NCI-H2196 (cell line): ENCODE data around the gene HTR1A.
A peak's percentile ranks its signal among the peaks of the same experiment; 100 is the strongest.

Experiments
- DNase-seq: peaks from one replicate; lab custom pipeline; 2025; ENCODE audit not compliant: unreplicated experiment; lab: John Stamatoyannopoulos, UW

Gene HTR1A

DNA sequence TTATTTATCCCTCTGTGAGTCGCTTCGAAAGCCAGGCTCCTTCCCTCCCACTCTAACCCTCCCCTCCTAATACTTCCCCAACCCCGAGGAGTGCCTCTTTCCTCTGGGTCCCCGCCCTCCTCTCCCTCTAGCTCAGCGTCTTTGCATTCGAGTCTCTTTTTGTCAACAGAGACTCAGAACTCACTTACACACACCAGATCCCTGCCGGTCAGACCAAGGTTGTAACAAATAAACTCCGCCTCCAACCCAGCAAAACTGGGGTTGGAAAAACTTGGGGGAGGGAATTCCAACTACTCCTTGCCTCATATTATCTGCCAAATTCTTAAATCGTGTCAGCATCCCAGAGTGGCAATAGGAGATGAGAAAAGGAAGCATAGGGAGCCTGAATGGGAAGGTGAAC, at the start of gene HTR1A:
Gene HTR1A, minus strand, starts transcription at position 167 of the 400 bp plus-strand sequence. CDS start 726 bp downstream, outside the sequence.
- DNase-seq: no peak

DNA sequence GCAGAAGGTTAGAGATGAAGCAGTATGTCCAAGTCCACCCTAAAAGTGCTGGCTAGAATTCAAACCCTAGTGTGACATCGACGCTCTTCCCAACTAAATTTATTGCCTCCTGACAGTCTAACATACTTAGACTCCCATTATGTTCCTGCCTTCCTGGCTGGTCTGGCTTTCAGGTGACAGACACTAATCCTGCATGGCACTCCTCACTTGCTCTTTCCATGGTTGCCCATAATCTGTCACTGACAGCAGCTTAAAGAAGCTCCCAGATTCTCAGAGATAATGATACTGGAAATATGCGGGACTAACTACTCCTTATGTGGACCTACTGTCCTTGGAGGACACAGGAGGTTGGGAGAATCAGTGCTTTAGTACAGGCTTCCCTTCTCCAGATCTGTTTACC, 41.7 kb upstream of the HTR1A start:
- no peak for DNase-seq

DNA sequence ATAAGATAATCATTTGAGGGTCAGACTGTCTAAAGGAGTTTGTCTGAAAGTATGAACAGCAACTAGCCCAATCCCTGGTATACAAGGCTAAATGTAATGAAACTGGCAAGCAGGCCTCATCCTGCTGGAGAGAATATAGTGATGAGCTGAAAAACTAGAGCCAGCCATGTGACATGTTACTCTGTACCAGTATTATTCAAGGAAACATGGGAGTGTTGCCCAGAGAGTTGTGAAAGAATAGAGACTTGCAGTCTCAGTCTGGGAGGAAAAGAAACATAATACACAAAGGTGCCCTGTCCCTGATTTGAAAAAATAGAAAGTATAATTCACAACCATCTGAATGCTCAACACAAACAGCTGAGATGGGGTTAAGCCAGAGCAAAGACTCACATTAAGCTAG, 37.9 kb upstream of the HTR1A start:
- no peak for DNase-seq

DNA sequence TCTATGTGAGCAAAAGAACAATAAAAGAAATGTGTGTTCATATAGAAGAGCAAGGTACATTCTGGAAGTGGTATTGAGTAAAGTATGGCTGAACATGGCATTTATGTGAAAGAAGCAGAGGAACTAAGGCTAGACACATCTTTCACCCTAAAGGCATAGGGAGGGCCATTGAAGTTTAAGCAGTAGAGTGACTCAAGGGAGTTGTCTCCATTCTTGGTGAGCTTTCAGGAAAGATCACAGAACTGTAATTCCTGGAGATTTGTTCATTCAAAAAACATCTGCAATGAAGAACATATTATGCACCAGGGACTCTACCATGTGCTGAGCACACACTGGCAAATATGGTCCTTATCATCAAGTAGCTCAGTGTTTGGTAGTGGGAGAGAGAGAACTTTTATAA, 24.8 kb upstream of the HTR1A start:
- DNase-seq: no peak

DNA sequence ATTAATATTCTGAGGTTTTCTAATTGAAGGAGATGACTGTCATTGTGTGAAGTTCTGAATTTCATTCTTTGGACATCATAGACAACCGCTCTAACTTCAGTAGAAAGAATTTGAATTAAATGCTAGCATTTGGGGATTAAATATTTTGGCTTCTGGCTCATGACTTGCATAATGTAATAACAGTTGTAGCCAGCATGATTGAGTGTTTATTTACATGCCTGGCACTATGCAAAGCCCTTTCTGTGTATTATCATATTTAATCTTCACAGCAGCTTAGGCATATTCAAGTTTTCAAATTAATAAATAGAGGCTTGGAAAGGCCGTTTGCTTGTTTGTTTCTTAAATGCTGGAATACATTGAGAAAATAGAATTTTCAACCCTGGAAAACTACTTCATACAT, 19.6 kb upstream of the HTR1A start:
- no peak for DNase-seq

DNA sequence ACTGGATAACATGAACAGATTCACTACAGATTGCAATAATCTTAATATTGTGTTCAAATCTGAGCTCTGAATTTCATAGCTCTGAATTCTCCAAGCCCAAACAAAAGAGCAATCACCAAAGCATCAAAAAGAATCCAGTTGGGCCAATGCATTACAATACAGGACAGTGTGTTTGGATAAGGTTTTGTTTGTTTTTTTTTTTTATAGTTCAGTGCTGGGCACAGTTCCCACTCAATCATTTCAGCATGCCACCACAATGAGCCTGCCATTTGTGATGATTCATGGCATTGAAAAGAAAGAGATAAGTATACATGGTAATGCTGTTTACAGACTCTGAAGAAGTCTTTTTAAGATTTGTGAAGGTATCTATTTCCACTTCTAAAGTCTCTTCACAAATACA, 1.7 kb upstream of the HTR1A start:
- DNase-seq: no peak

DNA sequence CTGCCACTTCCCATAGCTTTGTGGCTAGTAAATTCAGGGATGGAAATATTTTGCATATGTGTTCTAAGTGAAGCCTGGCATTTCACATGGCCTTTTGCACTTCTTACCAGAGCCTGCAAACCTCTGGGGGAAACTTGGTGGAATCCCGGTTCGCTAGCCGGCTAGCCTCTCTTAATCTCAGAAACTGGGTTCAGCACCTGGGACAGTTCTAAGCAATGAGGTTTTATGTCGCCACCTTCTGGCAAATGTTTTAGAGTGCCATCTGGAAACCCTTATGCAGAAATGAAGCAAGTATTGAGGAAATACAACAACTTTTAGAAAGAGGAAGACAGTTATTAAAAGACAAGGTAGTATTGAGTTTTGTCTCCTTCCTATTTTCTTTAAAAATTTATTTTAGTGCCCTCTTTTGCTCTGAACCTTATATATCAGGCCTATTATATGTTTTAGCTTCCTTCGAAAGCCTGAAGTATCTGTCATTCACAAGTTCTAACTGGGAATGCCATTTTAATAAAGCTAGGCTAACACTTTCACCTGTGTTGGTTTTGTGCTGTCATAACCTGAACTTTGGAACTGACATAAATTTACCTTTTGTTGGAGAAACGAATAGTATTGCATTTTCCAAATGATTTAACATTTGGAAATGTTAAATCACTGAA, 963 bp upstream of the HTR1A start:
- peak; percentile 35 for DNase-seq

DNA sequence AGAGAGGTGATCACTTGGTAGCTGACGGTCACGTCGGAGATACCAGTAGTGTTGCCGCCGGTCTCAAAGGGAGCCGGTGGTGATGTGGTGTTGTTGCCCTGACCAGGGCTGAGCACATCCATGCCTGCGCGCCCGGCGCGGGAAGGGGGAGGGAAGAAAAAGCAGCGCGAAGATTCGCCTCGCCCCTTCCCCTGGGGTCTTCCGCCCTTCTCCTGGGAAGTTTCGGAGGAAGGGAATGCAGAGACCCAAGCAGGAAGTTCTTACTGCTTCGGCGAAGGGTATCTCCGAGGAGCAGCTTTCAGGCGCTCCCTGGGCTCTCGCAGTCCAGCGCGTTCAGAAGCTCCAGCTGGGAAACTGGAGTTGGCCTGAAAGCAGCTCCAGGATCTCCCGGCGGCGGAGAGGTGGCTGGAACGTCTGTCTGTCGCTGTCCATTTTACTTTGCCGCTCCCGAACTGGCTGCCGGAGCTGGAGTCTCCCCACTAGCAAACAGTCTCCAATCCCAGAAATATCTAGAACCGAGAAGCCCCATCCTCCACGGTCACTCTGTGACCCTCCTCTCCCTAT, 565 bp downstream of the HTR1A start:
- no peak for DNase-seq

DNA sequence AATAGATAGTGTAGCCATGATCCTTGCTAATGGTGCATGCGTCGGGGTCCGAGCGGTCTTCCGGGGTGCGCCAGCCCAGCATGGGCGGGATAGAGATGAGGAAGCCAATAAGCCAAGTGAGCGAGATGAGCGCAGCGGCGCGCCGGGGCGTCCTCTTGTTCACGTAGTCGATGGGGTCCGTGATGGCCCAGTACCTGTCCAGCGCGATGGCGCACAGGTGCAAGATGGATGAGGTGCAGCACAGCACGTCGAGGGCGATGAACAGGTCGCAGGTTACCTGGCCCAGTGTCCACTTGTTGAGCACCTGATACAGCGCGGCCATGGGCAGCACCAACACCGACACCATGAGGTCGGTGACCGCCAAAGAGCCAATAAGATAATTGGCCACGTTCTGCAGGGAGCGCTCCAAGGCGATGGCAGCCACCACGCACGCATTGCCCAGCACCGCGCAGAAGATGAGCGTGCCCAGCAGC, 1.1 kb downstream of the HTR1A start:
- no peak for DNase-seq

DNA sequence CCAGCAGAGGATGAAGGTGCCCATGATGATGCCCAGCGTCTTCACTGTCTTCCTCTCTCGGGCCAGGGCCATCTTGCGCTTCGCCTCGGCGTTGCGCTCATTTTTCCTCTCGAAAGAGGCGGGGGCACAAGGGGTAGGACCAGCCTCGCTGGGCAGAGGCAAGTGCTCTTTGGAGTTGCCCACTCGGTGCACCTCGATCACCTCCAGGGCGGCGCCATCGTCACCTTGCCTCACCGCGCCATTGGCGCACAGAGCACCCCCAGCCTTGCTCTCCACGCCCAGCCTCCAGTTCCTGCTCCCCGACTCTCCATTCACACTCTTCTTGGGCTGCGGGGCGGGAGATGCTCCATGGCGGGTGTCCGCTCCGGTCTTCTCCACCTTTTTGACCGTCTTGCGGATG, 1.6 kb downstream of the HTR1A start:
- DNase-seq: no peak

DNA sequence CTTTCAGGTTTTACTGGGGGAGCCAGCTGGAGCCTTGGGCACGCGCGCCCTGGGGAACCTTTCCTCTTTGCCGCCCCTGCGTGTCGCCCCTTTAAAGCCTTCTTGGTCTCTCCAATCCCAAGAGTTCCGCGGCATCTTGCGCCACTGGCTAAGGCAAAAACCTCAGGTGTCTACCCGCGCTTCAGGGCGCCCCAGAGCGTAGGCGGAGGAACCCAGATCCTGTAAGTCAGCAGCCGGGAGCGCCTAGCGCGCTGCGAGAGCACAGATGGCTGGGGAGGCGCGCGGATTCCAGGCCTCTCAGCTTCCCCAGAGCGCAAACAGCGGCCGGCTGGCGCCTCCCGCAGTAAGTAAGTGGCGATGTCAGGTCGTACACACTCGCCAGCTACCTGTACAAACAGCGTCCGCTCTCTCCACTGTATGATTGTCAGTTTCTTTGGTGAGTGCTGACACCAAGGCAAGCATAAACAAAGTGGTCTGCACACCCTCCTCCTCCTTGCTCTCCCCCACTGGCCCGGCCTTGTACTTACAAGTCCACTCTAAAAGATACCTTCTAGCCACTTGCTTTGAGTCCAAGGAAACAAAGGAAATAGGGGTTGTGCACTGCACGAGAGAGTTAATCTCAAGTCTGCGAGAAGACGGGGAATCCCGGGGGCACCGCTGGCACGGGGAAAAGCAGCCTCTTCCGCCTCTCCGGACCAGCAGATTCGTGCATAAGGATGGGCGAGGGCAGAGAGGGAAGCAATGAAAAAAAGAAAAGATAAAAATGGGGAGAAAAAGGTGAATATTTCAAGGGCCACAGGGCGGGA, 2.9 kb downstream of the HTR1A start:
- no peak for DNase-seq

DNA sequence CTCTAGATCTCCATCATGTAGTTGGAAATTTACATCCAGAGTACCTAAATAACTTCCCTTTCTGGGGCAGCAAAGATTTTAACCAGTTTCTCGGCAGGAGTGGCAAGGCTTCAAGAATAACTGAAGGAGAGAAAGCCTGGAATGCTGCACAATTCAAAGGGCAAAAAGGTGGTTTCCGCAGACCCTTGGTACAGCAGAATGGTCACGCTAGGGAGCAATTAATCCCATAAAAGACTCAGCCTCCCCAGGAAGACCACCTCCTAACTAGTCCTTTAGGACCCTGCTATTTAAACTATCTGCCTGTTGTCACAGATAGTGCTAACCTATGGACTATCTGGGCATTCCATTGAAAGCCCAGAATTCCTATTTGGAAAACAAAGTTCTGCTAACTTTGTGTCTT, 3.6 kb downstream of the HTR1A start:
- DNase-seq: no peak

DNA sequence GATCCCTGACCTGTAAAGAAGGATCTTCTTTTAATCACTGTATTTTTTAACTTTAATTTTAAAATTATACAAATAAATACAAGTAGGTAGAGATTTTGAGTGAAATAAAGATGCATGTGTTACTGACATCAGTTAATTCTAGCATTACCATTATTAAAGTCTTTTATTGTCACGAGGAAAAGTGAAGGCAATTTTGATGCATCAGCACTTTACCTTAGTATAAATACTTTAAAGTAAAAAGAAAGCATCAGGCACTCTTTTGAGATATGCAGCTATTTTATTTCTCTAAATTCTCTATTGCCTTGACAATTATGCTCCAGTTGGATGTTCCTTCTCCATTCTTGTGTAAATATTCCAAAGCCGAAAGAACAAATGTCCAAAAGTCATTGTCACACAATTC, 4.6 kb downstream of the HTR1A start:
- DNase-seq: no peak

DNA sequence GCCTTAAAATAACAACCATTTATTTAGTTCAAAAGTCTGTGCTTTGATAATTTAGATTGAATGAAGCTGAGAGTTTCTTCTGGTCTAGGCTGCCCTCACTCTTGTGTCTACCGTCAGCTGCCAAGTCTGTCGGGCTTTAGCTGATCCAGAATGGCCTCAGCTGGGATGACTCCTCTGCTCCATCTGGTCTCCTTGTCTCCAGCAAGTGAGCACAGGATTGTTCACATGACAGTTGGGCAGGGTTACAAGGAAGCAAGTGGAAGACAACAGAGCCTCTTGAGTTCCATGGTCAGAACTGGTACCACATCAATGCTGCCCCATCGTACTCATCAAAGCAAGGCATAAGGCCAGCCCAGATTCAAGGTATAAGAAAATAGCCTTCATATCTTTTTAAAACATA, 9.0 kb downstream of the HTR1A start:
- DNase-seq: no peak

DNA sequence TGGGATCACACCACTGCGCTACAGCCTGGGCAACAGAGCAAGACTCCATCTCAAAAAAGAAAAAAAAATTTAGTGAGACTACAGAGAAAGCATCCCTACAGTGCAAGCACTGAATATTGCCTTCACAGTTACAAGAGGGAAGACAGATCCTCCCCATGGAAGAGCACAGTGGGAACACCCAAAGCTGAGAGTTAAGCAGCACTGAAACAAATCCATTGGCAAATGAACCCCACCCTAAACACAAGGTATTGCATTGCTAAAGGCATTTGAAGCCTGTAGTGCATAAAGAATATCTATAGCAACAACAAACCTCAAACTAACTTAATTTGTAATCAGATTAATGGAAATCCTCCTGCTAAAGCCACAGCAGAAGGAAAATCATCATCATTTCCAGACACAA, 27.1 kb downstream of the HTR1A start:
- DNase-seq: no peak

DNA sequence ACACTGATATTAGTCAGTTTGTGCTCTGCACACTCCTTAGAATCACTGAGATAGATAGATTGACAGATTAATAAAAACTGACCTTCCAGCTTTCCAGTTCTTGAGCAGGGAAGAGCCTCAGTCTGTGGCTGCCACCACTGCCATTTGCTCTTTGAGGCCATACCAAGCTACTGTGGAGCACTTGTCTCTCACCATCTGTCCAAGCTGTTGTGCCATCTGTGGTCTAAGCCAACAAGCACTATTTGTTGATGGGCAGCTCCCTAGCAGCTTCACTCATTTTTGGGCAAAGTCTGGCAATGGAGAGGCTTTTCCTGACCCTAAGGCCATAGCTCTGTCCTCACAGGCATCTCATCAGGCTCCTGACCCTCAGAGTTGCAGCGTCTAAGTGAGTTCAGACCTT, 30.4 kb downstream of the HTR1A start:
- DNase-seq: no peak

DNA sequence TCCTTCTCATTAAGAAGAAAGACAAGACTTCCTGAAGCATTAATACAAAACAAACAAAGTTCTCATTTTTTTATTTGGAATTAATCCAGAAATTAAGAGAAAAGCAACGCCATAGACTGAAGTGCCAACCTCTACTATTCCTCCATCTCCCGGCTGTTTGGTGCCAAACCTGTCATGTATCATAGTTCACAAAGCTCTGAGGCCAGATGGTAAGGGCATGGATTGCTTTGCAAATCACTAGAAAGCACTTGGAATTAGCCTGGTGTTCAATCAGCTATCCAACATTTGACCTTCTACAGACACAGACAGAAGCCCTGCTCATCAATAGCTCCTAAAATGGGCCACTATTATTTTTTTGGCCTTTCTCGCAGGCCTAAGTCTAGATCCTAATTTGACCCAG, 33.8 kb downstream of the HTR1A start:
- no peak for DNase-seq

DNA sequence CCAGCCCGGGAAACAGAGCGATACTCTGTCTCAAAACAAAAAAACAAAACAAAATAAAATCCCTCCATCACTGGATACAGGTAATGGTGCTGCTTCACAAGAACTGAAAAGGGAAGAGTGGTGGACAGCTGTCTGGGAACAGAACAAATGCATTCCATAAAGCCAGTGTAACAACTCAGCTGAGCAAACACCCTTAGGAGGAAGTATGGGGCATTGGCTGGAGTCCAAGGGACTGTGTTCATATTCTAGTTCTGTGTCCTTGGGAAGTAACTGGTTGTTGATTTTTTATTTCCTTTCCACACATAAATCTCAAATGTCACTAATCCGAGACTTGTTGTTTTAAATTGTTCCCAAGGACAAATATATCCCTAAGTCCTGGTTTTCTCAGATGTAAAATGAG, 38.3 kb downstream of the HTR1A start:
- DNase-seq: no peak

DNA sequence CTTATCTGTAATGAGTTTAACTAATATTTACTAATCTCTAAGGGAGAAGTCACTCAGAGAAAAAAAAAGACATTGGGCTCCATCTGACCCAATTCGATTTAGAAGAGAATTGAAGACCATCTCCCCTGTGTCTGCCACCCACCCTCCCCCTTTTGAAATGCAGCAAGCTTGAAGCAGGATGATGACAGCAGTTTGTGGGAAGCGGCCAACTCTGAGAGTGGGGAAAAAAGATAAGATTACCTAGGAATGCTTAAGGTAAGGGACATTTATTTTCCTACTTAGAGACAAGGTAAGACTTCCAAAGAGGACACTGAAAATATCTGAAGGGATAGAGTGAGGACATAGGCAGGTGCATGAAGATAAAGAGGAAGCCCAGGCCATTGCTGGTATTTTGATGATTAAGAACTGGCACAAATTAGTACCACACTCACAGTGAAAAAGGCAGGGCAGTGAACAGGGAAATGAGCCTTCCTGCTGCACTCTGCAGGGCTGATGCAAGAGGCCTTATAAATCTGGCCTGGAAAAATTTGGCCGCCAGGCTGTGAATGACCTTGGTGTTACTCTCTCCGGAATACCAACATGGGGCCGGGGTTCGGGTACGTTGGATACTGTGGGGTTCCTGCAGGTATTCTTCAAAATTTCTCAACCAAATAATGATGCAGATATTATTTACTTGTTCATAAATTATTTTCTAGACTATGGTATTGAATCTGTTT, 42.3 kb downstream of the HTR1A start:
- DNase-seq: no peak

DNA sequence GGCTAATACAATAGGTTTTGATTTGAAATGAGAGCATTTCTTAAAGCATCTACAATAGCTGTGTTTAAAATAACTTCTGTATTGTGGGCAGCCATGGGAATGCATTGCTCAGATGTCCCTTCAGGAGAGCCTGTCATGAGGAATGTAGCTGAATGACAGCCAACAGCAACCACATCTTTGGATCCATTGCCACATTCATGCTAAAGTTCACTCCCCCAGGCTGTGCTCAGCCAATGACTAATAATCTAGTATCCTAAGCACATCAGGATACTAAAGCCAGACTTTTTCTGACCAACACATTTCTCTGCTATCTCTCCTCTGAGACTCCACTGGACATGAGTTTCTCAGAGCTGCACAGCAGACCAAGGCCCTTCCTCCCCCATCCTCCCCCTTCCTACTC, 45.5 kb downstream of the HTR1A start:
- DNase-seq: no peak

DNA sequence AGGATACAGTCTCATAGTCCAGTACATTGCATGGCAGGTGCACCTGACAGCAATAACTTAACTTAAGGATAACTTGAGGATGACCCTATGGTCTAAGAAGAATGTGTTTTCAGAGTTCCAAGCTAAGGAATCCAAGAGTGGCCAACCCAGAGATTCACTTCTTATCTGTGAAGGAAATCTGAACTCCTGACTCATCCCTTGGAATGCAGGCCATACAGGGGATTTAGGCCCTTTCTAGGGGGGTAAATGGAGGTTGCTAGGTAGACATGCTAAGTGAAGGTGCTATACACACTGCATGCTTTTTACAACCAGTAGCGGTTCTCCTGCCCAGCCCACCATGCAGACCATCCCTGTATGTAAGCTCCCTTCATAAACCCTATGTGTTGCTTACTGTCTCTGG, 50.4 kb downstream of the HTR1A start:
- no peak for DNase-seq
